GM06990 (cell line): ENCODE results near the gene SOX30.
A peak's percentile ranks its signal among the peaks of the same experiment; 100 is the strongest.

Experiments
- DNase-seq: peaks from one replicate; pipeline ENCODE4 v3.0.0-alpha.2; 2011; ENCODE audit not compliant: insufficient read length; ENCODE audit errors: extremely low read depth
- H3K27me3 ChIP-seq: replicated peaks from 2 replicates; pipeline ENCODE4 v1.6.0; 2011; ENCODE audit warnings: low read length; ENCODE audit not compliant: control insufficient read depth, insufficient read depth
- H3K36me3 ChIP-seq: 2 replicates; pipeline ENCODE4 v1.5.1; 2011; ENCODE audit warnings: low read length; ENCODE audit not compliant: control insufficient read depth, insufficient read depth
- H3K4me3 ChIP-seq: replicated peaks from 2 replicates; pipeline ENCODE4 v1.5.1; 2011; ENCODE audit warnings: low read depth, mild to moderate bottlenecking, control low read depth, low read length
- TF ChIP-seq, protein P1 (sequence below): IDR thresholded peaks from 2 replicates; pipeline ENCODE4 v1.5.1; 2011; ENCODE audit warnings: low read length, control low read depth, mild to moderate bottlenecking, inconsistent platforms; ENCODE audit not compliant: insufficient read depth, poor library complexity, severe bottlenecking

The SOX30 gene

DNA sequence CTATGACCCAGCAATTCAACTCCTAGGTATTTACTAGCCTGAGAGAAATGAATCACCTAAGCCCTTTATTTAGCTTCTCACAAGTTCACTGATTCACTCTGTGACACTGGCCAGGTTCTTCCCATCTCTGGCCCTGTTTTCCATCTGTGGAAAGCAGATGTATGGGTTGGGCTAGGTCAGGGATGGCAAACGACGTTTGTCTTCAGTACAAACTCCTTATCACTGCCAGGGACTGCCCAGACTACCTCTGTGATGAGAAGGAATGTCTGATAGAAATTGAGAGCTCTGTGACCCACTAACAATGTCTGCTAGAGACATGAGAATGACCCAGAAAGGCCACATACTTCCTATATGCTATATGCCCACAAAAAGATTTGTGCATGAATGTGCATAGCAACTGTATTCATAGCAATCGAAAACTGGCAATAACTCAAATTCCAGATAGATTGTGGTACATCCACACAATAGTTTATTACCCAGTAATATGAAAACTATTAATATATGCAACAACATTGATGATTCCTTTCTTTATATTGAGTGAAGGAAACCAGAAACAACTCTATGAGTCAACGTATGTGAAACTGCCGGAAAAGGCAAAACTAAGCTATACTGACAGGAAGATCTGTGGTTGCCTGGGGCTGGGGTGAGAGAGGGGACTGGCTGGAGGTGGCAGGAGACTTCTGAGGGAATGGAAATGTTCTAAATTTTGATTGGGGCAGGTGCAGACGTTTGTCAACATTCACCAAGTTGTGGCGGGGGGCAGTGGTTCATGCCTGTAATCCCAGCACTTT lies 44.7 kb downstream of the SOX30 start:
- no peak overlapping the region for H3K4me3 ChIP-seq
- TF ChIP-seq, protein P1, sequence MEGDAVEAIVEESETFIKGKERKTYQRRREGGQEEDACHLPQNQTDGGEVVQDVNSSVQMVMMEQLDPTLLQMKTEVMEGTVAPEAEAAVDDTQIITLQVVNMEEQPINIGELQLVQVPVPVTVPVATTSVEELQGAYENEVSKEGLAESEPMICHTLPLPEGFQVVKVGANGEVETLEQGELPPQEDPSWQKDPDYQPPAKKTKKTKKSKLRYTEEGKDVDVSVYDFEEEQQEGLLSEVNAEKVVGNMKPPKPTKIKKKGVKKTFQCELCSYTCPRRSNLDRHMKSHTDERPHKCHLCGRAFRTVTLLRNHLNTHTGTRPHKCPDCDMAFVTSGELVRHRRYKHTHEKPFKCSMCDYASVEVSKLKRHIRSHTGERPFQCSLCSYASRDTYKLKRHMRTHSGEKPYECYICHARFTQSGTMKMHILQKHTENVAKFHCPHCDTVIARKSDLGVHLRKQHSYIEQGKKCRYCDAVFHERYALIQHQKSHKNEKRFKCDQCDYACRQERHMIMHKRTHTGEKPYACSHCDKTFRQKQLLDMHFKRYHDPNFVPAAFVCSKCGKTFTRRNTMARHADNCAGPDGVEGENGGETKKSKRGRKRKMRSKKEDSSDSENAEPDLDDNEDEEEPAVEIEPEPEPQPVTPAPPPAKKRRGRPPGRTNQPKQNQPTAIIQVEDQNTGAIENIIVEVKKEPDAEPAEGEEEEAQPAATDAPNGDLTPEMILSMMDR: no peak
- no peaks in the 10 kb centered on the region for H3K36me3 ChIP-seq
- H3K27me3 ChIP-seq: no peaks in the 10 kb centered on the region
- DNase-seq: peak; percentile 31

DNA sequence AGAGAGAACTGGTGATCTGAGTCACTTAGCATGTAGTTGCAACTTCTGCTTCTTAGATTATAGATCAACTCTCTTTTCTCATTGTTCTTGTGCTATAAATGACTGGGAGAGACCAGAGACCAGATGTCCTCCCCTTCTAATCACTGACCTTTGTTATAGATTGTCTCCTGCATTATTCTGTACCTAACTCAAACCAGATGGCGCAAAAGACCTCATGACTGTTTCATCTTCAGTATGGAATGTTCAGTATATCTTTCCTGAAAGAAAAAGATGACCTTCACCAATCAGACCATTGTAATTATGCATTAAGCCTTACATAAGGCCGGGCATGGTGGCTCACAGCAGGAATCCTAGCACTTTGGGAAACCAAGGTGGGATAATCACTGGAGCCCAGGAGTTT lies 46.2 kb downstream of the SOX30 start:
- Histone ChIP-seq H3K4me3 (no peak overlapping the region), H3K27me3 (no peaks in the 10 kb centered on the region), H3K36me3 (no peaks in the 10 kb centered on the region)
- DNase-seq: no peak
- TF ChIP-seq, protein P1: no peak

DNA sequence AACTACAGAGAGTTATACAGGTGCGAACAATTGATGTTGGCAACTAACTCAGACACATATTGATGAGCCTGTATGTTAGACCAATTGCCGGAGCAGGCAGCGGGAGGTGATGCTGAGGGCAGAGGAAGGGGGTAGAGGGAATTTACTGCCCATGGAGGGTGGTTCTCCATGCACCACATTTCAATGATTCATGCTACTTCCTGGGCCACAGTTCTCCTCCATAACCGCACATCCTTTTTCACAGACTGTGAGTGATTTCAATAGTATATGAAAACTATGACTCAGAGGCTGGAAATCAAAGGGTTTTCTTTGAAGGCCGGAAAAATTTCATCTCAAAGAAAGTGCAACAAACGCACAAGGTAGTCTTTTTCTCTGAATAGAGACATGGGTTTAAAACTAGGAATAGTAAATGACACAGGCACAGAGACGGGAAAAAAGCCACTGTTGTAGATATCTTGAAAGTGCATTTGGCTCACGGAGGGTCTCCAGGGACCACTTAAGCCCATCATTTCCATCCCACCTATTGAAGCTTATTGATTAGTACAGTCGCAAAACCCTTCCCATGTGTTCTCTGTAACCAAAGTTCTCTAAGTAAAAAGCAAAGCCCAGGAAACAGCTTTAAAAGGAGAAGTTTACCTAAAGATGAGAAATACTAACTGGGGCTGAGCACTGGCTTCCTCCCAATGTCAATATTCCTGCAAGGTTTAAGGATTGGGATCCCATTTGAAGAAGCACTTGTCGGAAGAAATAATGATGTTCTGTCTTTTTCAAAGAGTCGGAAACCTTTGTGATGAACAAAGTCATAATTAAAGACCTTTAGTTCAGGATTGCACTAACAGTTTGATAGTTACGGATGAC lies 48.7 kb downstream of the SOX30 start:
- H3K27me3 ChIP-seq: no peaks in the 10 kb centered on the region
- peak; percentile 56 for DNase-seq
- H3K4me3 ChIP-seq: no peak overlapping the region; the same call in 1 of the 2 replicates
- TF ChIP-seq, protein P1: no peak
- no peaks in the 10 kb centered on the region for H3K36me3 ChIP-seq

DNA sequence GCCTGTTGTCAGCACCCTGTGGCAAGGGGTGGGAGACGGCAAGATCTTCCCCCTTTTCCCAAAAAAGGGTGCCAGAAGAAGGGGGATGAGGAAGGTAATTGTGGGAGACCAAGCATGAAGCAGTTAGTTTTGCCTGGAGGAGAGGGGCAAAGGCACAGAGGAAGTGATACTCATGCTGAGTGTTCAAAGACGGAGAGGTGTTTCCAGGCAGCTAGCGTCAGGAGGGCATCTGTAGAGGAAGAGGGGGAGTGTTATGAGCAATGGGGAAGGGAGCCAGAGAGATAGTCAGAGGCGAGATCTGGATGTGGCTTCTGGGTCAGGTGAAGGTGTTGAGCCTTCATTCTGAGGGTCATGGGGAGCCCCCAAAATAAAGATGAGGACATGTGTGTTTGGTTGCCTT lies 49.7 kb downstream of the SOX30 start:
- peak; percentile 50 for DNase-seq
- H3K36me3 ChIP-seq: no peaks in the 10 kb centered on the region
- TF ChIP-seq, protein P1: no peak
- H3K27me3 ChIP-seq: no peaks in the 10 kb centered on the region
- H3K4me3 ChIP-seq: no peak overlapping the region

DNA sequence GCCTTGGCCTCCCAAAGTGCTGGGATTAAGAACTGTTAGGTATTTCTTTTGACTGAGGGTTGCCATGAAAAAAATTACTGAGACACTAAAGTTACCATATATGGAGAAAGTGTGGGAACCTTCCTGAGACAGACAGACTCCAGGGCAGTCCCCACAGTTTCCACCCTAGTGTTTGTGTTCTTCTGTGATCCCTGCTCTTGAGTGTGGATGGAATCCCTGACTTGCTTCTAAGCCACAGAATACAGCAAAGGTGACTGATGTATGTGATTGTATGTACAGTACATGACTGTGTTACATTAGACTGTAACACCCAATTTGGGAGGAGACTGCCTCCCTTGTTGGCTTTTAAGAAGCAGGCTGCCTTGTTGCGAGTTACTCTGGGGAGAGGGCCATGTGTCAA lies 52.0 kb downstream of the SOX30 start:
- TF ChIP-seq, protein P1: no peak
- Histone ChIP-seq H3K36me3 (no peaks in the 10 kb centered on the region), H3K4me3 (no peak overlapping the region), H3K27me3 (no peaks in the 10 kb centered on the region)
- no peak for DNase-seq
